Fibroblast of lung (primary cell): ENCODE measurements around the gene TNRC6A.

Experiments used
- EZH2 ChIP-seq: IDR thresholded peaks from 2 replicates; pipeline ENCODE4 v1.5.1; 2012; ENCODE audit warnings: low read length, control low read depth, mild to moderate bottlenecking; ENCODE audit errors: missing control alignments
- TF ChIP-seq, protein P1 (sequence below), 2 donors: IDR thresholded peaks in 1 of 2; conservative IDR thresholded peaks in 1 of 2; 1 replicate in 1 of 2; 2 replicates in 1 of 2; pipeline ENCODE4 v1.5.1; 2011 to 2012; ENCODE audit warnings: low read length in 2 of 2, control low read depth in 1 of 2, inconsistent platforms in 1 of 2, low read depth in 1 of 2, mild to moderate bottlenecking in 1 of 2

DNA sequence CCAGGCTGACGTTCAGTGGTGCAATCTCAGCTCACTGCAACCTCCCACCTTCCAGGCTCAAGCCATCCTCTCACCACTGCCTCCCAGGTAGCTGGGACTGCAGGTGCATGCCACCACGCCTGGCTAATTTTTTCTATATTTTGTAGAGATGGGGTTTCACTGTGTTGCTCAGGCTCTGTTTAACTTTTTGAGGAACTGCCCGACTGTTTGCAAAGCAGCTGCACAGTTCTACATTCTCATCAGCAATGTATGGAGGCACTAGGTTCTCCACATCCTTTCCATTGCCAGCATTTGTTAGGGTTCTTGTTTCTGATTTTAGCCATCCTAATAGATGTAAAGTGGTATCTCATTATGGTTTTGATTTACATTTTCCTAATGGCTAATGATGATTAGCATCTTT lies 9.4 kb downstream of the TNRC6A start:
- no peak for TF ChIP-seq EZH2
- TF ChIP-seq, protein P1, sequence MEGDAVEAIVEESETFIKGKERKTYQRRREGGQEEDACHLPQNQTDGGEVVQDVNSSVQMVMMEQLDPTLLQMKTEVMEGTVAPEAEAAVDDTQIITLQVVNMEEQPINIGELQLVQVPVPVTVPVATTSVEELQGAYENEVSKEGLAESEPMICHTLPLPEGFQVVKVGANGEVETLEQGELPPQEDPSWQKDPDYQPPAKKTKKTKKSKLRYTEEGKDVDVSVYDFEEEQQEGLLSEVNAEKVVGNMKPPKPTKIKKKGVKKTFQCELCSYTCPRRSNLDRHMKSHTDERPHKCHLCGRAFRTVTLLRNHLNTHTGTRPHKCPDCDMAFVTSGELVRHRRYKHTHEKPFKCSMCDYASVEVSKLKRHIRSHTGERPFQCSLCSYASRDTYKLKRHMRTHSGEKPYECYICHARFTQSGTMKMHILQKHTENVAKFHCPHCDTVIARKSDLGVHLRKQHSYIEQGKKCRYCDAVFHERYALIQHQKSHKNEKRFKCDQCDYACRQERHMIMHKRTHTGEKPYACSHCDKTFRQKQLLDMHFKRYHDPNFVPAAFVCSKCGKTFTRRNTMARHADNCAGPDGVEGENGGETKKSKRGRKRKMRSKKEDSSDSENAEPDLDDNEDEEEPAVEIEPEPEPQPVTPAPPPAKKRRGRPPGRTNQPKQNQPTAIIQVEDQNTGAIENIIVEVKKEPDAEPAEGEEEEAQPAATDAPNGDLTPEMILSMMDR (conservative IDR thresholded peaks at IDR 0.05 in 1 of 2, IDR thresholded peaks at IDR 0.05 in 1 of 2; ENCODE audit: low read depth in 1 of 2, low read length in 2 of 2), result no peak
